AG04450 (cell line): ENCODE results near the gene PLEKHB1. TPM values are rescaled to one million over a fixed set of nuclear protein-coding genes. Genes with fewer than 3 reads are reported as not detected.
"Not testable (repeated sequence)": the region's sequence is repeated elsewhere in the genome, so short reads cannot be mapped to it uniquely, and the experiment has no call there.

ENCODE experiments used
- CTCF ChIA-PET: fragments of 300-600, 350-600 bp; formaldehyde crosslinking; extraction: SDS; loops from one replicate; lab custom pipeline; 2022; ENCODE audit warnings: antibody characterized with exemption, inconsistent platforms; lab: Charles Lee
- POLR2A ChIA-PET: fragments of 350-600 bp; formaldehyde crosslinking; extraction: SDS; loops from one replicate; lab custom pipeline; 2021; ENCODE audit warnings: antibody characterized with exemption, inconsistent platforms; lab: Yijun Ruan, JAX
- DNase-seq: peaks from one replicate; pipeline ENCODE4 v3.0.0-alpha.2; 2011; ENCODE audit warnings: low read depth, low spot score
- H3K27ac ChIP-seq: one replicate; pipeline ENCODE4 v1.5.1; 2012; ENCODE audit warnings: low read depth, low read length, control low read depth
- H3K27me3 ChIP-seq: one replicate; pipeline ENCODE4 v1.6.0; 2012; ENCODE audit warnings: low read length; ENCODE audit not compliant: control insufficient read depth, insufficient read depth
- H3K4me3 ChIP-seq: 2 replicates; pipeline ENCODE4 v1.5.1; 2011; ENCODE audit warnings: mild to moderate bottlenecking, low read depth, low read length, control low read depth
- H3K9me3 ChIP-seq: 2 replicates; pipeline ENCODE4 v1.5.1; 2012; ENCODE audit warnings: low read length; ENCODE audit not compliant: control insufficient read depth, insufficient read depth
- polyA plus RNA-seq: library from polyadenylated mRNA; depleted of rRNA; stranded (reverse); fragments of >200 nt; gene quantifications from 2 replicates; pipeline ENCODE4 v1.2.3, GENCODE V29; 2011
- TF ChIP-seq, protein P1 (sequence below): IDR thresholded peaks from 2 replicates; pipeline ENCODE4 v1.5.1; 2011; ENCODE audit warnings: low read depth, low read length, control low read depth, inconsistent platforms

The PLEKHB1 gene
- polyA plus RNA-seq, 1 experiment = 0.61 TPM

DNA sequence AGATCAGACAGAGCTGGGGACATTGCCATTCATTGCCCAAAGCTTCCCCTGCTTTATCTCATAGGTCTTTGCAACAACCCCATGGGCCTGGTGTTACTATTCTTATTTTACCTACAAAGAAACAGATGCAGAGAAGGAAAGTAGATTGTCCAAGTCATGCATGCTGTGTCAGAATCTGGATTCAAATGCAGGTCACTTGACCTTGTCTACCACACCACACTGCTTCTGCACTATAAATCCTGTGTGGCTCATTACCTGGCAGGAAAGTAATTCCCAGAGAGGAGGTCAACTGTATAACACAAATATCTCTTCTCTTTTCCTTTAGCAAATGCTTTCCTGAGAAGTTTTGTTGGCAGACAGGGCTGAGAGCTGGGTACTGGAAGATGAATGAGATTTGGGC, 18.5 kb downstream of the PLEKHB1 start:
- POLR2A ChIA-PET = no interaction called here
- no peak for DNase-seq
- H3K27me3 ChIP-seq = no peaks in the 10 kb centered on the region
- no peak overlapping the region for H3K27ac ChIP-seq
- TF ChIP-seq, protein P1, sequence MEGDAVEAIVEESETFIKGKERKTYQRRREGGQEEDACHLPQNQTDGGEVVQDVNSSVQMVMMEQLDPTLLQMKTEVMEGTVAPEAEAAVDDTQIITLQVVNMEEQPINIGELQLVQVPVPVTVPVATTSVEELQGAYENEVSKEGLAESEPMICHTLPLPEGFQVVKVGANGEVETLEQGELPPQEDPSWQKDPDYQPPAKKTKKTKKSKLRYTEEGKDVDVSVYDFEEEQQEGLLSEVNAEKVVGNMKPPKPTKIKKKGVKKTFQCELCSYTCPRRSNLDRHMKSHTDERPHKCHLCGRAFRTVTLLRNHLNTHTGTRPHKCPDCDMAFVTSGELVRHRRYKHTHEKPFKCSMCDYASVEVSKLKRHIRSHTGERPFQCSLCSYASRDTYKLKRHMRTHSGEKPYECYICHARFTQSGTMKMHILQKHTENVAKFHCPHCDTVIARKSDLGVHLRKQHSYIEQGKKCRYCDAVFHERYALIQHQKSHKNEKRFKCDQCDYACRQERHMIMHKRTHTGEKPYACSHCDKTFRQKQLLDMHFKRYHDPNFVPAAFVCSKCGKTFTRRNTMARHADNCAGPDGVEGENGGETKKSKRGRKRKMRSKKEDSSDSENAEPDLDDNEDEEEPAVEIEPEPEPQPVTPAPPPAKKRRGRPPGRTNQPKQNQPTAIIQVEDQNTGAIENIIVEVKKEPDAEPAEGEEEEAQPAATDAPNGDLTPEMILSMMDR = no peak
- no peak overlapping the region for H3K4me3 ChIP-seq
- no peaks in the 10 kb centered on the region for H3K9me3 ChIP-seq
- CTCF ChIA-PET = interaction anchor here (1.1 kb wide), 1 partner anchor 314 kb away, joined by 3 read pairs; no protein-coding TSS in a partner anchor

DNA sequence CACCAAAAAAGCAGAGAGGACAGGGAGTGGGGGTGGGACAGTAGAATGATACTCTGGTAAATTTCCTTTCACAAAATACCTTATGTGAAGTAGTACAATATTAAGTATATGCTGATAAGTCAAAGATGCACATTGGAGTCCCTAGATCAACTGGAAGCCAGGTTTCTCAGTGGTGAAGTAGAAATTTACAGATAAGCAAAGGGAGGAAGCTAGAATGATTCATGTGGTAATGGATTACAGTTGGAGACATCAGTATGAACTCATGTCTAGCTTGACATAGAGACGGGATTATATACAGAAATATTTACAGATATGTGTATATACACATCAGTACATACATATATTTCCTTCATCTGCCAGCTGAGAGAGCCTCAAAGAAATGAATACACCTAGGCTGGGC, 21.5 kb downstream of the PLEKHB1 start:
- POLR2A ChIA-PET = no interaction called here
- CTCF ChIA-PET = interaction anchor here (1.1 to 1.2 kb wide), 2 partner anchors 42 to 316 kb away, joined by 3 to 5 read pairs; no protein-coding TSS in a partner anchor

DNA sequence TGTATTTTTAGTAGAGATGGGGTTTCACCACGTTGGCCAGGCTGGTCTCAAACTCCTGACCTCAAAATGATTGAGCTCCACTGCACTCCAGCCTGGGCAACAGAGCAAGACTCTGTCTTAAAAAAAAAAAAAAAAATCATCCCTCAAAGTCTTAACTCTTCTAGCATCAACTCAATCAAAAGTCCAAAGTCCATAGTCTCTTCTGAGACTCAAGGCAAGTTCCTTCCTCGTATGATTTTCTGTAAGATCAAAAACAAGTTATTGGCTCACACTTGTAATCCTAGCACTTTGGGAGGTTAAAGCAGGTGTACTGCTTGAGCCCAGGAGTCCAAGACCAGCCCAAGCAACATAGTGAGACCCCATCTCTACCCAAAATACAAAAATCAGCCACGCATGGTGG, 24.4 kb downstream of the PLEKHB1 start:
- no peak for DNase-seq
- ChIA-PET CTCF (no interaction called here), POLR2A (no interaction called here)

More for the DNA sequence above, 21.5 kb downstream of the PLEKHB1 start:
- TF ChIP-seq, protein P1 = no peak
- no peak overlapping the region for H3K27ac ChIP-seq
- no peak overlapping the region for H3K4me3 ChIP-seq
- H3K9me3 ChIP-seq = no peaks in the 10 kb centered on the region
- no peaks in the 10 kb centered on the region for H3K27me3 ChIP-seq
- no peak for DNase-seq

DNA sequence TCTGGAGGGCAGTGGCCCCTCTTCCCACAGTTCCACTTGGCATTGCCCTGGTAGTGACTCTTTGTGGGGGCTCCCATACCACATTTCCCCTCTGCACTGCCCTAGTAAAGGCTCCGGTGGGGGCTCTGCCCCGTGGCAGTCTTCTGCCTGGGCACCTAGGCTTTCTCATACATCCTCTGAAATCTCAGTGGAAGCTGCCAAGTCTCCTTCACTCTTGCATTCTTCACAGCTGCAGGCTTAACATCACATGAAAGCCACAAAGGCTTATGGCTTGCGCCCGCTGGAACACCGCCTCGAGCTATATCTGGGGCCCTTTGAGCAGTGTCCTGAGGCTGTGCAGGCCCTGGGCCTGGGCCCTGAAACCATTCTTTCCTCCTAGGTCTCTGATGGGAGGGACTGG, 25.3 kb downstream of the PLEKHB1 start:
- ChIA-PET CTCF (interaction anchor here (1.8 kb wide), 1 partner anchor 11 kb away, joined by 5 read pairs; no protein-coding TSS in a partner anchor), POLR2A (no interaction called here)
- Histone ChIP-seq H3K9me3 (no peaks in the 10 kb centered on the region), H3K27me3 (no peaks in the 10 kb centered on the region), H3K4me3 (no peak overlapping the region), H3K27ac (no peak overlapping the region)
- TF ChIP-seq, protein P1 = no peak
- no peak for DNase-seq

More for the DNA sequence above, 24.4 kb downstream of the PLEKHB1 start:
- H3K4me3 ChIP-seq = no peak overlapping the region
- no peaks in the 10 kb centered on the region for H3K9me3 ChIP-seq
- TF ChIP-seq, protein P1 = no peak
- no peaks in the 10 kb centered on the region for H3K27me3 ChIP-seq
- H3K27ac ChIP-seq = no peak overlapping the region

DNA sequence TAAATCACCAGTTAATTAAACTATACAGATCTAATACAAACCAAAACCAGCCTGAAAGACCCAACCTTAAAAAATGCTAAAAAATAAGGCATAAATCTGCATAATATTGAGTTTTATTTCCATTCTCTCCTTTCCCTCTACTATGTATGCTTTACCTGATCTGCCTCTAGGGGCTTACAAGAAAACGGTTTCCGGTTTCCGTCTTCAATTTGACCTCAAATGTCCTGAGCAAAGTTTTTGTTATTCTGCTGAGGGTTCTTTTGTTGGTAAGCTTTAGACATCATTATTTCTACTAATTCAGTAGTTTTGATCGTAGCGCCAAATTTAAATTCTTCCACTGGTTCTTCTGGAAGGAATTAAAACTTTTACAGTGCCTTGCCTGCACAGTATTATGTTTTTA, 30.2 kb downstream of the PLEKHB1 start:
- H3K9me3 ChIP-seq, POLR2A ChIA-PET, H3K27me3 ChIP-seq, H3K4me3 ChIP-seq, DNase-seq, H3K27ac ChIP-seq: not testable (repeated sequence)
- CTCF ChIA-PET = interaction anchor here (0.6 to 1.3 kb wide), 3 partner anchors 9 to 384 kb away, joined by 4 to 8 read pairs (median 6); no protein-coding TSS in a partner anchor
